T1000 (cell line): Measurements from ENCODE around the gene CRABP2.

Source experiments
- DNase-seq: peaks from one replicate; lab custom pipeline; 2025; ENCODE audit warnings: mixed read lengths; lab: John Stamatoyannopoulos, UW

The CRABP2 gene

GRCh38 chr1:156742017-156742416 is 36.6 kb upstream of the CRABP2 start:
- DNase-seq: no peak

GRCh38 chr1:156741481-156741983 is 36.1 kb upstream of the CRABP2 start:
- no peak for DNase-seq

GRCh38 chr1:156740741-156741480 is 35.5 kb upstream of the CRABP2 start, which contains the start of gene MRPL24:
MRPL24 (minus strand) TSS chr1:156741088; CDS start chr1:156738704, 2,384 bp downstream.
- DNase-seq: peak; percentile 96

GRCh38 chr1:156740237-156740740 is 34.9 kb upstream of the CRABP2 start:
- no peak for DNase-seq

GRCh38 chr1:156738916-156739315 is 33.5 kb upstream of the CRABP2 start:
- DNase-seq: no peak

GRCh38 chr1:156738407-156738806 is 33.0 kb upstream of the CRABP2 start:
- no peak for DNase-seq

GRCh38 chr1:156733989-156734584 is 28.7 kb upstream of the CRABP2 start:
- DNase-seq: no peak

- DNase-seq: peak; percentile 91
Observed at GRCh38 chr1:156728599-156729462, 23.4 kb upstream of the CRABP2 start, which contains the start of gene ISG20L2. ISG20L2 (minus strand) TSS chr1:156728766; CDS start chr1:156727652, 1,114 bp downstream.

- peak; percentile 83 for DNase-seq
Observed at GRCh38 chr1:156727926-156728598, 22.7 kb upstream of the CRABP2 start, which contains the start of gene METTL25B. METTL25B (plus strand) TSS chr1:156728469; CDS start chr1:156729105, 636 bp downstream.

DNA sequence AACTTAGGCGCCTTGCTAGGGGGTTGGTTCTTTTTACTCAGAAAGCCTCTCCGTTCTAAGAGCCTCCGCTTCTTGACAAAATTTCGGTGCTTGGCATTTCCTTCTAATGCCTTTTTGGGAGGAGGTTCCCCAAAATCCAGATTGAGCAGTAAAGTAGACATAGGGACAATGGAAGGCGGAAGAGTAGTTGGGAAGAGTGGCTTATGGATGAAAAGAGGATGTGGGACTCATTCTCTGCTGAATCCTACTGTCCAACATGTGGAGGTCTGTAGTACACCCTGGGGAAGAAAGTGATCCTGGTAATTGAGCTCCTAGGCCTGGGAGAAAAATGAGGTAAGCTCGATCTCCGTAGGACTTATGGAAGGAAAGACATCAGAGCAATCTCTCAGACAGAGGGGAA is 22.1 kb upstream of the CRABP2 start:
- no peak for DNase-seq

GRCh38 chr1:156726549-156727226 is 21.3 kb upstream of the CRABP2 start:
- no peak for DNase-seq

DNA sequence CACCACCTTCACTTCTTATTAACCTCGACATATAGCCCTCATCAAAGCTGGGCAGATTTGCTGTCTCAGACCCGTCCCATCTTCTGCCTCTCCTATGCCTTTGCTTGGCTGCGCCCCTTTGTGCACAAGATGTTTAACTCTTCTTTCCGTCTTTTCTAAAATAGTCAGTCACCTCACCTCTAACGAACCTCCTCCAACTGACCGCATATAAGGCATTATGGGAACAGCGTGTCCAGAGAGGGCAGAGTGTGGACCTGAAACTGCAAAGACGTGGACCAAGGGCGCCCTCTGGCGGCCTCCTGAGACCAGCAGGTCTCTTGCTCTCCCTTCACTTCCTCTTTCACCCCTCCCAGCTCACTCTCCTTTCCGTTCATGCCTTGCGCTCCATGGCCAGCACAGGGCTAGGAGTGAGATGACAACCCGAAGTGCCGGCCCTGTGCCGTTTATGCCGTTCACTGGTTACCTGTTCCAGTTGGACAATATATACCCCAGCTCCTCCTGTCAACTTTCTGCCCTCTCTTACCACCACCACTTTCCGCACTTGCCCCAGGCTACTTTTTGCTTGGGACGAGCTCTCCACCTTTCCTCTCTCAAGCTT is 20.4 kb upstream of the CRABP2 start:
- peak; percentile 65 for DNase-seq

DNA sequence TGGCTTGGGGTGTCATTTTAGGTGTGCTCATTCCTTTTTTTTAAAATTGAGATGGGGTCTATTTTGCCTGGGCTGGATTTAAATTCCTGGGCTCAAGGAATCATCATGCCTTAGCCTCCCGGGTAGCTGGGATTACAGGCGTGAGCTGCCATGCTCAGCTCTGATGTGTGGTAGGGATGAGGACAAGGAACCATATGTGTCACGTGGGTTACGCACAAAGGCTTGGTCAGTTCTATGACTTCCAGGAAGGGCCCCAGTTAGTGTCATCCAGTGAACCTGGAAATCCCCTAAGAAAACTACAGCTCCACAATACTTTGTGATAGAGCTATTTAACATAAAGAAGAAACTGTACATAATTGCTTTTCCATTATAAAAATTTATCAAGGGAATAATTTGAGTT is 16.2 kb upstream of the CRABP2 start:
- no peak for DNase-seq

- DNase-seq: no peak
Observed at GRCh38 chr1:156721131-156721530, 15.7 kb upstream of the CRABP2 start.

- no peak for DNase-seq
Observed at GRCh38 chr1:156717351-156717750, 12.0 kb upstream of the CRABP2 start.

DNA sequence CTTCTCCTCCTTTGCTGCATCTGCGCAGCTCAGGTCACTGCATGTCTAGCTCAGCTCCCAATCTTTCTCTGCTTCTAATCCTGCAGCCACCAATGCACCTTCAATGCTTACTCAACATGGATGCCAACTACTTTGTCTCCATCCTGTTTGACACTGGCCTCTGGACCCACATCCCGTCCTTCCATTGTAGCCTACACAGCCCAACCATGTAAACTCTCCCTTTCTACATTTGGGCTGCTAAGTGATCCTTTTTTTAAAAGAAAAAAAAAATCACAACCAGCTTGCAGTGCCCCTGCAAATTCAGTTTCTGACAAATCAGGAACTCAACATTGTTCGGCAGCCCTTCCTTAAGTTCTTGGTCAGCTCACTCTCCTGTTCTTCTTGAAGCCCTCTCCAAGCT is 9.4 kb upstream of the CRABP2 start:
- no peak for DNase-seq

DNA sequence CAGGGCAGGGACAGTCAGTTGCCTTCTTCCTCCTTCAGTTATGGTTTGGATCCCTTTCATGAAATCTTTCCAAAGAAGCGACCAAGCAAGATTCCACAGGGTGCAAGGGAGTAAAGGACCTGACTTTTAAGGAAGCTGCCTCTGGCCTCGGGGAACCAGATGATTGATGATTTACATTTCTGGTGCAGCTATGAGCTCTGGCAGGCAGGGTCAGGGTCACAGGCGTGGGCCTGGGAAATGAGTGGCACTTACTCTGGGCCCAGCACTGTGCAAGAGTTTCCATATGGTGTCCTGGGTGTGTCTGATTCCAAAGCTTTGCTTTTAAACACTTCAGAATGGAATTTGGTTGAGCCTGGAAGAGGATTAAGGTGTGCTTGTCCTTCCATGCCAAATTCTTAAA is 7.2 kb upstream of the CRABP2 start:
- no peak for DNase-seq

DNA sequence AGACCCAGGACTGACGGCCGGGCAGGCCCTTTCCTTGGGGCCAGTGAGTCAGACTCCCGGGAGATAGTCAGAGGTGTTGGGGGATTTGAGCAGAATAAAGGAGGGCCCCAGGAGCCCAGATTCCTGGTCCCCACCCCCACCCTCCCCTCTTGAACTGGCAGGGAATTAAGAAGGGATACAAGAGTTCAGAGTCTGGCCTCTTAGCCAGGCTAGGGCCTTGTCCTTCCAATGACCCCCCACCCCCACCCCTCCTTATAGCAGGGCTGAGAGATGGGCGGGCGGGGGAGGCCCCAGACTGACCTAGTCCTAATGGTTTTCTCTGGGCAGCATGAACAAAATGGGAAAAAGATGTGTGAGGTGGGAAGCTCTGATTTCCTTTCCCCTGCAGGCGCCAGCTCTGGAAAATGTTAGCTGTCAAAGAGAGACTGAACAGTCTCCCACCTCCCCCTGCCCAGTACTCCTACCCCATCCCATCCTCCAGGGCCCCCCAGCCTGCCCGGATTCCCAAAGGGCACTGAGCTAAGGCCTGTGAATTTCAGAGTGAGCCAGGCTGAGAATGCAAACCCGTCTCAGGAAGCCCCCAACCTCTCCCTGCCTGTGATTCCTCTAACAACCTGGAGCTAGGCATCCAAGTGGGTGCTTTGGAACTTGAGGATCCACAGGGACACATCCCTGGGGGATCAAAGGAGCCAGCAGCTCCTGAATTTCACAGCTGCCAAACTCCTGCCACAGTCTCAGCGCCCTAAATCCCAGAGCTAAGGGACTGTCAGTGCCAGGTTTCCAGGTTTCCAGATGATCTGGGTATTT is 5.8 kb upstream of the CRABP2 start:
- no peak for DNase-seq

DNA sequence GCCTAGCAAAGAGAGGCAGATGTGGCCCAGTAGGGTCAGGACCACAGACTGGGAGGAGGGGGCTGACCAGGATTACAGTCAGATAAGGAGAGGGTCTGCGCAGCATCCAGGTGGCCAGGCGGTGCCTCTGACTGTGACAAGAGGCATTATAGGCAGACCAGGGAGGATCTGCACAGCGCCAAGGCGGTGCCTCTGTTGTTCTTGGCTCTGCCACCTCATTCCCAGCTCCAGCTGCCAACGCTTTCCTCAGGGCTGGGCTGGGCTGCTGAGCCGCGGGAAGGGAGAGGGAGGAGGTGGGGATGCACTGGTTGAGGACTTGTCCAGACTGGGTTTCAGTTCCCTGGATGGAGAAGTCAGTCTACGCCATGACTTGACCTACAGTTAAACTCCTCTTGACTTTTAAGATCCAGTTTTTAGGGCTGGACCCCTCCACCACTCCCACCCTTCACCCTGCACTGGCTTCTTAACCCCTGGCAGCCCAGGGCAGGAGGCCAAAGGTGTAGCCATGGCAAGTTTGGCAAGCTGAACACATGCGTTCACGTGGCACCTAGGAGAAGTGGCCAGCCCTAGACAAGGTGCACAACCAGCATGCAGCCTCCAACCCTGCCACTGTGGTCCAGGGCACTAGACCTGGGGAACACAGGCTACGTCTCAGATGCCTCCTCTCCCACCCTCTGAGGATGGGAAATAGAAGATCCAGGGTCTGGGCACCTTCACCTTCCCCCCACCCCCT is 4.5 kb upstream of the CRABP2 start:
- DNase-seq: peak; percentile 26
